B cell (primary cell): Measurements from ENCODE around the gene SMAGP. TPM values are rescaled to one million over a fixed set of nuclear protein-coding genes. Genes with fewer than 3 reads are reported as not detected.
"Not testable (repeated sequence)": the region's sequence is repeated elsewhere in the genome, so short reads cannot be mapped to it uniquely, and the experiment has no call there.

Experiments
- ATAC-seq: fragments of 200-7000 bp; cut with Tn5 transposase; one replicate; pipeline ENCODE4 v1.10.0; 2021; ENCODE audit warnings: low read depth, mild to moderate bottlenecking, moderate number of reproducible peaks, moderate library complexity
- CTCF ChIA-PET: fragments of 350-600 bp; sonication (Branson Sonifier 250); formaldehyde crosslinking; loops from one replicate; lab custom pipeline; 2021; ENCODE audit warnings: antibody characterized with exemption, inconsistent platforms; lab: Charles Lee
- POLR2A ChIA-PET: fragments of 350-600 bp; sonication (Branson Sonifier 250); formaldehyde crosslinking; loops from one replicate; lab custom pipeline; 2021; ENCODE audit warnings: antibody characterized with exemption; lab: Charles Lee
- DNase-seq: peaks from one replicate; pipeline ENCODE4 v3.0.0; 2013
- H2AFZ ChIP-seq: 2 replicates; pipeline ENCODE4 v1.6.1; 2012; ENCODE audit warnings: mild to moderate bottlenecking, low read depth, low read length; ENCODE audit not compliant: insufficient read depth, poor library complexity, severe bottlenecking
- H3K27ac ChIP-seq, 2 donors: 1 replicate in 1 of 2; 2 replicates in 1 of 2; pipeline ENCODE4 v1.5.1; 2012 to 2013; ENCODE audit warnings: low read length in 2 of 2, mild to moderate bottlenecking in 2 of 2, moderate library complexity in 1 of 2
- H3K27me3 ChIP-seq, 4 experiments: fragments of 200-600 bp in 1 of 4; sonication (generic) in 1 of 4; replicated peaks in 1 of 4; 1 replicate in 2 of 4; 2 replicates in 2 of 4; pipeline versions ENCODE4 v1.6.1 to v1.7.0; 2013 to 2016; ENCODE audit warnings: low read length in 3 of 4, mild to moderate bottlenecking in 2 of 4, mixed read lengths in 1 of 4, moderate library complexity in 1 of 4; ENCODE audit not compliant: insufficient read depth in 4 of 4, control insufficient read depth in 3 of 4; ENCODE audit errors: control extremely low read depth in 1 of 4
- H3K36me3 ChIP-seq, 2 experiments: replicated peaks in 1 of 2; 1 replicate in 1 of 2; 2 replicates in 1 of 2; pipeline versions ENCODE4 v1.6.1 to v1.7.1; 2013; ENCODE audit warnings: low read length in 1 of 2; ENCODE audit not compliant: insufficient read depth in 2 of 2, control insufficient read depth in 1 of 2; ENCODE audit errors: control extremely low read depth in 1 of 2, extremely low read depth in 1 of 2
- H3K4me1 ChIP-seq, 2 donors: fragments of 200-600 bp in 1 of 2; sonication (generic) in 1 of 2; 1 replicate in 1 of 2; 2 replicates in 1 of 2; pipeline versions ENCODE4 v1.5.1 to v1.6.1; 2013 to 2017; ENCODE audit warnings: low read length in 2 of 2; ENCODE audit not compliant: control insufficient read depth in 2 of 2, insufficient read depth in 2 of 2
- H3K4me2 ChIP-seq: replicated peaks from 2 replicates; pipeline ENCODE3; 2012; ENCODE audit warnings: mild to moderate bottlenecking, low read depth, low read length; ENCODE audit not compliant: poor library complexity, severe bottlenecking
- H3K4me3 ChIP-seq, 5 experiments: fragments of 200-600 bp in 1 of 5; sonication (generic) in 1 of 5; 1 replicate in 3 of 5; 2 replicates in 2 of 5; pipeline versions ENCODE4 v1.5.1 to v1.7.0; 2011 to 2016; ENCODE audit warnings: low read length in 4 of 5, mild to moderate bottlenecking in 4 of 5, low read depth in 2 of 5, control low read depth in 1 of 5, moderate library complexity in 1 of 5; ENCODE audit not compliant: insufficient read depth in 1 of 5; ENCODE audit errors: control extremely low read depth in 1 of 5, extremely low read depth in 1 of 5
- H3K79me2 ChIP-seq: fragments of 200-600 bp; sonication (generic); one replicate; pipeline ENCODE4 v1.6.0; 2016; ENCODE audit warnings: low read length; ENCODE audit not compliant: control insufficient read depth, insufficient read depth
- H3K9ac ChIP-seq: fragments of 200-600 bp; sonication (generic); 2 replicates; pipeline ENCODE4 v1.6.1; 2017; ENCODE audit warnings: mild to moderate bottlenecking, low read length, moderate library complexity
- H3K9me3 ChIP-seq, 3 donors: one replicate each; pipeline versions ENCODE4 v1.6.1 to v1.7.1; 2013; ENCODE audit warnings: low read length in 2 of 3; ENCODE audit not compliant: control insufficient read depth in 2 of 3, insufficient read depth in 1 of 3; ENCODE audit errors: control extremely low read depth in 1 of 3
- H4K20me1 ChIP-seq: 2 replicates; pipeline ENCODE4 v1.6.0; 2012; ENCODE audit warnings: mild to moderate bottlenecking, low read length; ENCODE audit not compliant: insufficient read depth, control insufficient read depth, poor library complexity, severe bottlenecking
- H3K27ac Mint-ChIP-seq: one replicate; pipeline ENCODE4 v1.8.0; 2021; ENCODE audit warnings: mixed read lengths
- H3K27me3 Mint-ChIP-seq: one replicate; pipeline ENCODE4 v1.8.0; 2021; ENCODE audit warnings: mixed read lengths
- H3K4me1 Mint-ChIP-seq: one replicate; pipeline ENCODE4 v1.8.0; 2021; ENCODE audit warnings: mixed read lengths
- H3K4me3 Mint-ChIP-seq: one replicate; pipeline ENCODE4 v1.8.0; 2021; ENCODE audit warnings: mixed read lengths
- H3K9me3 Mint-ChIP-seq: one replicate; pipeline ENCODE4 v1.8.0; 2022; ENCODE audit warnings: mixed read lengths; ENCODE audit not compliant: insufficient read depth
- EZH2 ChIP-seq: IDR thresholded peaks from 2 replicates; pipeline ENCODE4 v1.6.1; 2012; ENCODE audit warnings: borderline replicate concordance, low read depth, mild to moderate bottlenecking, moderate library complexity, low read length; ENCODE audit not compliant: insufficient read depth, poor library complexity, severe bottlenecking
- WGBS: methylation state at CpG from one replicate; pipeline ENCODE4 v1.1.5; 2013; ENCODE audit warnings: missing lambda C conversion rate; ENCODE audit not compliant: insufficient coverage; 5-methylcytosine and 5-hydroxymethylcytosine counted together
- intact Hi-C: fragments of 100-400 bp; cut with micrococcal nuclease; formaldehyde crosslinking; loops from one replicate; pipeline ENCODE4 v1.10.0; 2022
- polyA plus RNA-seq: library from polyadenylated mRNA; depleted of rRNA; stranded (reverse); fragments of >200 nt; gene quantifications from 2 replicates; pipeline ENCODE4 v1.2.3, GENCODE V29; 2012
- total RNA-seq, 2 donors: library from RNA; stranded (reverse); fragments of 120-200 nt in 1 of 2; gene quantifications; 1 replicate in 1 of 2; 2 replicates in 1 of 2; pipeline versions ENCODE4 v1.2.3 to v1.2.4, GENCODE V29; 2013 to 2022
- TF ChIP-seq, protein P1 (sequence below): fragments of 200-600 bp; IDR thresholded peaks from one replicate; pipeline ENCODE4 v1.8.0; 2022; ENCODE audit warnings: antibody characterized with exemption, mild to moderate bottlenecking

Gene SMAGP
- total and polyA plus RNA-seq, 2 donors (not counting 1 experiment from before 2014, with no cell fraction given): 10.4 to 21.6 TPM

DNA sequence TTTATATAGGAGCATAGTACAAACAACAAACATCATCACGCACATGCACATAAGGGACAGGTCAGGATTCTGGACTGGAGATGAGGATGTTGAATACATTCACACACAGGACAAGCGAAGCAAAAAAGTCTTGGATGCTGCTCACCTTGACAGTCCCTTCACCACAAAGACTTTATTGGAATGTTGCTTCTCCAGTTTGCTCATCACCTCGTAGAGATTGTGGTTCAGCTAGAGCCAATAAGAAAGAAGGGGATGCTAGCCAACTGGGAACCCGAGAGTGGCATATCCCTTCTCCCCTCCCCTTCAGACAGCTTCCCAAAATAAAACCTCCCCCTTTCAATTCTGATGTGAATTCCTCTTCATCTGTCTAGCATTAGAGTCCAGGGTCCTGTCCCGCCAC, 25.4 kb upstream of the SMAGP start:
- no peak overlapping the region for H3K27ac Mint-ChIP-seq
- no peaks in the 10 kb centered on the region for H3K27me3 ChIP-seq
- POLR2A ChIA-PET: no interaction called here
- peaks cover 11% of the 10 kb centered on the region for H3K4me1 Mint-ChIP-seq
- WGBS: 95% methylated on average over 2 of the region's 5 CpGs
- H3K27me3 Mint-ChIP-seq: no peaks in the 10 kb centered on the region
- H3K9me3 ChIP-seq: no peaks in the 10 kb centered on the region
- H3K4me1 ChIP-seq: peaks cover 0 to 8% of the 10 kb centered on the region in 2 donors
- H3K9ac ChIP-seq: no peak overlapping the region
- H2AFZ ChIP-seq: no peak overlapping the region
- no peak overlapping the region for H3K4me2 ChIP-seq
- TF ChIP-seq EZH2: no peak
- TF ChIP-seq, protein P1, sequence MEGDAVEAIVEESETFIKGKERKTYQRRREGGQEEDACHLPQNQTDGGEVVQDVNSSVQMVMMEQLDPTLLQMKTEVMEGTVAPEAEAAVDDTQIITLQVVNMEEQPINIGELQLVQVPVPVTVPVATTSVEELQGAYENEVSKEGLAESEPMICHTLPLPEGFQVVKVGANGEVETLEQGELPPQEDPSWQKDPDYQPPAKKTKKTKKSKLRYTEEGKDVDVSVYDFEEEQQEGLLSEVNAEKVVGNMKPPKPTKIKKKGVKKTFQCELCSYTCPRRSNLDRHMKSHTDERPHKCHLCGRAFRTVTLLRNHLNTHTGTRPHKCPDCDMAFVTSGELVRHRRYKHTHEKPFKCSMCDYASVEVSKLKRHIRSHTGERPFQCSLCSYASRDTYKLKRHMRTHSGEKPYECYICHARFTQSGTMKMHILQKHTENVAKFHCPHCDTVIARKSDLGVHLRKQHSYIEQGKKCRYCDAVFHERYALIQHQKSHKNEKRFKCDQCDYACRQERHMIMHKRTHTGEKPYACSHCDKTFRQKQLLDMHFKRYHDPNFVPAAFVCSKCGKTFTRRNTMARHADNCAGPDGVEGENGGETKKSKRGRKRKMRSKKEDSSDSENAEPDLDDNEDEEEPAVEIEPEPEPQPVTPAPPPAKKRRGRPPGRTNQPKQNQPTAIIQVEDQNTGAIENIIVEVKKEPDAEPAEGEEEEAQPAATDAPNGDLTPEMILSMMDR: no peak
- no peak overlapping the region for H3K4me3 Mint-ChIP-seq
- H3K27ac ChIP-seq: no peak overlapping the region
- no peaks in the 10 kb centered on the region for H3K9me3 Mint-ChIP-seq
- no peaks in the 10 kb centered on the region for H4K20me1 ChIP-seq
- no peak overlapping the region for H3K4me3 ChIP-seq
- ATAC-seq (no peak), DNase-seq (no peak)
- CTCF ChIA-PET: interaction anchor here (0.6 to 1.3 kb wide), 3 partner anchors 33 to 69 kb away, joined by 3 to 6 read pairs (median 5); no protein-coding TSS in a partner anchor
- H3K36me3 ChIP-seq: peaks cover 0 to 64% of the 10 kb centered on the region in 2 experiments
- intact Hi-C loops: no loop called here
- no peaks in the 10 kb centered on the region for H3K79me2 ChIP-seq

DNA sequence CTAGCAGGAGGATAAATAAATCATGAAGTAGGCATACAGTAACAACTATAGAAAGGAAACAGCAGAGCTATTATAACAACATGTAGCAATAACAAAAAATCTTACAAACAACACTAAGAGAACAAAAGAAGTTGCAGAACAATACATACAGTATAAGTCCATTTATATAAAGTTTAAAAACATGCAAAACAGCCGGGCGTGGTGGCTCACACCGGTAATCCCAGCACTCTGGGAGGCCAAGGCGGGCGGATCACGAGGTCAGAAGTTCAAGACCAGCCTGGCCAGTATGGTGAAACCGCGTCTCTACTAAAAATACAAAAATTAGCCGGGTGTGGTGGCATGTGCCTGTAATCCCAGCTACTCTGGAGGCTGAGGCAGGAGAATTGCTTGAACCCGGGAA, 23.9 kb upstream of the SMAGP start:
- POLR2A ChIA-PET, H3K27ac ChIP-seq, H3K4me3 ChIP-seq, H3K27ac Mint-ChIP-seq, H3K9me3 ChIP-seq, H3K9me3 Mint-ChIP-seq, ATAC-seq, H4K20me1 ChIP-seq, H3K9ac ChIP-seq, DNase-seq, H3K4me2 ChIP-seq, H3K79me2 ChIP-seq, H3K27me3 ChIP-seq, H3K27me3 Mint-ChIP-seq, H3K4me3 Mint-ChIP-seq, H3K4me1 ChIP-seq, H2AFZ ChIP-seq, intact Hi-C loops: not testable (repeated sequence)
- no CpG with 5 or more reads among the region's 10 CpGs for WGBS
- peaks cover 11% of the 10 kb centered on the region for H3K4me1 Mint-ChIP-seq
- CTCF ChIA-PET: interaction anchor here (1.7 kb wide), 1 partner anchor 47 kb away, joined by 6 read pairs; no protein-coding TSS in a partner anchor
- H3K36me3 ChIP-seq: peaks cover 2 to 60% of the 10 kb centered on the region in 2 experiments
